Measurements from ENCODE around the gene NPHS2. TPM values are rescaled to one million over a fixed set of nuclear protein-coding genes. Genes with fewer than 3 reads are reported as not detected.

The NPHS2 gene
- not detected in 3 replicates for total RNA-seq (2021)
- percentile 4 among the genes with signal in this experiment for Bru-seq, nascent RNA
- long read RNA-seq, experiment 1: 0 reads
- long read RNA-seq, experiment 2: 0 reads
- long read RNA-seq, experiment 3: 0 reads

- ATAC-seq: peak; percentile 88
- DNase-seq (ENCODE audit: low spot score): peak; percentile 48
- Mint-ChIP-seq H3K27ac (no peak within 1 kb of the TSS), H3K27me3 (ENCODE audit: low read depth) (peaks cover 58% of the 10 kb centered on the region), H3K36me3 (peaks cover 10% of the 10 kb centered on the region), H3K4me1 (peaks cover 8% of the 10 kb centered on the region), H3K9me3 (peaks cover 11% of the 10 kb centered on the region), H3K4me3 (peak within 1 kb of the TSS; percentile 67)
- ChIA-PET POLR2A (interaction anchor here (1.4 kb wide), 1 partner anchor 11 kb away, joined by 6 read pairs; no protein-coding TSS in a partner anchor), CTCF (interaction anchor here (0.6 to 1.8 kb wide), 10 partner anchors 8 to 470 kb away, joined by 3 to 18 read pairs (median 5); partner anchors contain the start of gene TDRD5)
- TF ChIP-seq ZNF317 (CRISPR knock-in tag; IDR thresholded peaks at IDR 0.05; ENCODE audit: borderline replicate concordance, low read depth): peak; percentile 47; the same call in 1 of the 2 replicates
- no peak for TF ChIP-seq ATF6 (CRISPR knock-in tag; IDR thresholded peaks at IDR 0.05)
- TF ChIP-seq FOXK1 (CRISPR knock-in tag; IDR thresholded peaks at IDR 0.05): no peak
- no peak for TF ChIP-seq IRF1 (CRISPR knock-in tag; IDR thresholded peaks at IDR 0.05)
- no peak for TF ChIP-seq KAT7 (CRISPR knock-in tag; IDR thresholded peaks at IDR 0.05; ENCODE audit: borderline replicate concordance)
- TF ChIP-seq E2F5 (CRISPR knock-in tag; IDR thresholded peaks at IDR 0.05): peak; percentile 48; the same call in 1 of the 2 replicates
- no peak for TF ChIP-seq ERG (CRISPR knock-in tag; IDR thresholded peaks at IDR 0.05)
- no peak for TF ChIP-seq ZNF281 (CRISPR knock-in tag; IDR thresholded peaks at IDR 0.05)
- peak; percentile 94; the same call in 1 of the 2 replicates for TF ChIP-seq HMGXB4 (CRISPR knock-in tag; IDR thresholded peaks at IDR 0.05)
- TF ChIP-seq ZNF263 (CRISPR knock-in tag; IDR thresholded peaks at IDR 0.05; ENCODE audit: low read depth): peak; percentile 80; the same call in 1 of the 2 replicates
- peak; percentile 44; the same call in 1 of the 2 replicates for TF ChIP-seq CREM (CRISPR knock-in tag; IDR thresholded peaks at IDR 0.05)
- no peak for TF ChIP-seq ZNF532 (CRISPR knock-in tag; IDR thresholded peaks at IDR 0.05; ENCODE audit: borderline replicate concordance)
Observed at GRCh38 chr1:179575497-179576314, at the start of gene NPHS2. Gene NPHS2, minus strand, starts transcription at chr1:179575948. Its CDS starts 84 bp downstream, at chr1:179575864.
